LNCAP (cell line): Measurements from ENCODE around the gene DOCK1.

Experiments used
- CTCF ChIP-seq: fragments of 450-650 bp; IDR thresholded peaks from 2 replicates; pipeline ENCODE4 v1.5.1; 2017; ENCODE audit warnings: mild to moderate bottlenecking

The DOCK1 gene

GRCh38 chr10:127319691-127320090, 414.5 kb downstream of the DOCK1 start:
- no peak for TF ChIP-seq CTCF

GRCh38 chr10:127320176-127320575, 414.9 kb downstream of the DOCK1 start:
- no peak for TF ChIP-seq CTCF

GRCh38 chr10:127322286-127322685, 417.1 kb downstream of the DOCK1 start:
- no peak for TF ChIP-seq CTCF

GRCh38 chr10:127325506-127325905, 420.3 kb downstream of the DOCK1 start:
- no peak for TF ChIP-seq CTCF

GRCh38 chr10:127326883-127327282, 421.7 kb downstream of the DOCK1 start:
- TF ChIP-seq CTCF = no peak

- TF ChIP-seq CTCF = no peak
Observed at GRCh38 chr10:127331696-127332095, 426.5 kb downstream of the DOCK1 start.

GRCh38 chr10:127332631-127333030, 427.4 kb downstream of the DOCK1 start:
- TF ChIP-seq CTCF = no peak

- no peak for TF ChIP-seq CTCF
Observed at GRCh38 chr10:127337801-127338200, 432.6 kb downstream of the DOCK1 start.
